ENCODE data around the gene PHYHD1. TPM values are rescaled to one million over a fixed set of nuclear protein-coding genes. Genes with fewer than 3 reads are reported as not detected.
A peak's percentile ranks its signal among the peaks of the same experiment; 100 is the strongest.

Gene PHYHD1
- polyA plus RNA-seq, 1 of the 3 experiments (the other 2 are of a cell fraction) = not detected

DNA sequence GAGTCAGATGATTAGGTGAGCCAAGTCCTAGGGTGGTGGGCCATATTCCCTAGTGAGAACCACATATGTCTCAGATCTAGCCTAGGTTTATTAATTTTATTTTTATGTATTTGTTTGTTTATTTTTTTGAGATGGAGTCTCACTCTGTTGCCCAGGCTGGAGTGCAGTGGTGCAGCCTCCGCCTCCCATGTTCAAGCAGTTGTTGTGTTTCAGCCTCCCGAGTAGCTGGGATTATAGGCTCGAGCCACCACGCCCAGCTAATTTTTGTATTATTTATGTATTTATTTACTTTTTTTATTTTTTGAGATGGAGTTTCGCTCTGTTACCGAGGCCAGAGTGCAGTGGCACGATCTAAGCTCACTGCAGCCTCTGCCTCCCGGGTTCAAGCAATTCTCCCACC lies 62.8 kb downstream of the PHYHD1 start:
- Histone ChIP-seq H3K9me2 (no peaks in the 10 kb centered on the region), H3K9me3 (no peaks in the 10 kb centered on the region), H4K20me1 (ENCODE audit: insufficient read depth) (no peaks in the 10 kb centered on the region), H3K4me1 (ENCODE audit: control insufficient read depth in 1 of 2, insufficient read depth in 2 of 2, low read depth in 1 of 2, low read length in 1 of 2) (peaks cover 0 to 5% of the 10 kb centered on the region in 2 experiments; a peak in 1 of 4 replicates), H3K4me2 (no peak overlapping the region), H3F3A (replicated peaks; ENCODE audit: insufficient read depth) (peaks cover 16% of the 10 kb centered on the region), H3K36me3 (replicated peaks in 1 of 2; ENCODE audit: control insufficient read depth in 1 of 2, insufficient read depth in 2 of 2, low read length in 1 of 2) (peaks cover 62 to 71% of the 10 kb centered on the region in 2 experiments), H3K79me2 (ENCODE audit: insufficient read depth) (no peaks in the 10 kb centered on the region), H3K27ac (ENCODE audit: low read depth in 2 of 2, low read length in 1 of 2) (no peak overlapping the region), H2AFZ (ENCODE audit: low read depth) (no peak overlapping the region), H3K9ac (no peak overlapping the region), H3K4me3 (ENCODE audit: low read depth in 2 of 2, low read length in 1 of 2) (no peak overlapping the region), H3K27me3 (ENCODE audit: insufficient read depth) (no peaks in the 10 kb centered on the region)
- DNase-seq = no peak
- WGBS (ENCODE audit: low lambda C conversion rate) = 96% methylated on average over 8 of the region's 8 CpGs
- ChIA-PET CTCF (no interaction called here), POLR2A (no interaction called here)
- TF ChIP-seq, protein P1, sequence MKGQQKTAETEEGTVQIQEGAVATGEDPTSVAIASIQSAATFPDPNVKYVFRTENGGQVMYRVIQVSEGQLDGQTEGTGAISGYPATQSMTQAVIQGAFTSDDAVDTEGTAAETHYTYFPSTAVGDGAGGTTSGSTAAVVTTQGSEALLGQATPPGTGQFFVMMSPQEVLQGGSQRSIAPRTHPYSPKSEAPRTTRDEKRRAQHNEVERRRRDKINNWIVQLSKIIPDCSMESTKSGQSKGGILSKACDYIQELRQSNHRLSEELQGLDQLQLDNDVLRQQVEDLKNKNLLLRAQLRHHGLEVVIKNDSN (IDR thresholded peaks at IDR 0.05; ENCODE audit: borderline replicate concordance, low read depth) = no peak
- TF ChIP-seq, protein P2, sequence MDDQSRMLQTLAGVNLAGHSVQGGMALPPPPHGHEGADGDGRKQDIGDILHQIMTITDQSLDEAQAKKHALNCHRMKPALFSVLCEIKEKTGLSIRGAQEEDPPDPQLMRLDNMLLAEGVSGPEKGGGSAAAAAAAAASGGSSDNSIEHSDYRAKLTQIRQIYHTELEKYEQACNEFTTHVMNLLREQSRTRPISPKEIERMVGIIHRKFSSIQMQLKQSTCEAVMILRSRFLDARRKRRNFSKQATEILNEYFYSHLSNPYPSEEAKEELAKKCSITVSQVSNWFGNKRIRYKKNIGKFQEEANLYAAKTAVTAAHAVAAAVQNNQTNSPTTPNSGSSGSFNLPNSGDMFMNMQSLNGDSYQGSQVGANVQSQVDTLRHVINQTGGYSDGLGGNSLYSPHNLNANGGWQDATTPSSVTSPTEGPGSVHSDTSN (IDR thresholded peaks at IDR 0.05) = no peak

DNA sequence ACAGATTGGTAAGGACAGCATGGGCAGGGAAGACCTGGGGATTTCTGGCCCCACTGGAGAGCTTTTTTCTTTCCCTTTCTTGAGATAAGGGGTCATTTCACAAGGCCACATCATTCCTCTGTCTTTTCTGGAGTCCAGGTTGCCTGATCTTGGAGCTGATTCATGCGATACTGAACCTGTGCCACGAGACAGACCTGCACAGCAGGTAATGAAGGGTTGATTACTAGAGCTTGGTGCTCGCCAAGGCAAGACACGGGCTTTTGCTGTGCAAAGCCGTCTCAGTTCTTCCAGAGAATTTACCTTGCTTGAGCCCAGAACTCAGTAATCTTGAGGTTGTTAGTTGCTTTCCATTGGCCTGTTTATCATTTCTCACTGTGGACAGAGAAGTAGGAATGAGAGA lies 65.9 kb downstream of the PHYHD1 start:
- Histone ChIP-seq H3F3A (replicated peaks; ENCODE audit: insufficient read depth) (peaks cover 10% of the 10 kb centered on the region), H3K4me2 (no peak overlapping the region), H3K27ac (ENCODE audit: low read depth in 2 of 2, low read length in 1 of 2) (0 out of 4 replicates have a peak overlapping the region, but pooled peaks of 1 of the 2 experiments have one; percentile 68), H3K9me3 (no peaks in the 10 kb centered on the region), H3K4me1 (ENCODE audit: control insufficient read depth in 1 of 2, insufficient read depth in 2 of 2, low read depth in 1 of 2, low read length in 1 of 2) (peaks cover 0 to 5% of the 10 kb centered on the region in 2 experiments; a peak in 1 of 4 replicates), H3K9ac (no peak overlapping the region), H4K20me1 (ENCODE audit: insufficient read depth) (no peaks in the 10 kb centered on the region), H3K79me2 (ENCODE audit: insufficient read depth) (no peaks in the 10 kb centered on the region), H3K4me3 (ENCODE audit: low read depth in 2 of 2, low read length in 1 of 2) (no peak overlapping the region), H3K36me3 (replicated peaks in 1 of 2; ENCODE audit: control insufficient read depth in 1 of 2, insufficient read depth in 2 of 2, low read length in 1 of 2) (peaks cover 52 to 53% of the 10 kb centered on the region in 2 experiments), H3K27me3 (ENCODE audit: insufficient read depth) (no peaks in the 10 kb centered on the region), H3K9me2 (no peaks in the 10 kb centered on the region), H2AFZ (ENCODE audit: low read depth) (no peak overlapping the region)
- WGBS (ENCODE audit: low lambda C conversion rate) = 95% methylated on average over 5 of the region's 5 CpGs
- ChIA-PET POLR2A (no interaction called here), CTCF (interaction anchor here (2.8 kb wide), 1 partner anchor 21 kb away, joined by 7 read pairs; no protein-coding TSS in a partner anchor)
- no peak for DNase-seq
- TF ChIP-seq, protein P3, sequence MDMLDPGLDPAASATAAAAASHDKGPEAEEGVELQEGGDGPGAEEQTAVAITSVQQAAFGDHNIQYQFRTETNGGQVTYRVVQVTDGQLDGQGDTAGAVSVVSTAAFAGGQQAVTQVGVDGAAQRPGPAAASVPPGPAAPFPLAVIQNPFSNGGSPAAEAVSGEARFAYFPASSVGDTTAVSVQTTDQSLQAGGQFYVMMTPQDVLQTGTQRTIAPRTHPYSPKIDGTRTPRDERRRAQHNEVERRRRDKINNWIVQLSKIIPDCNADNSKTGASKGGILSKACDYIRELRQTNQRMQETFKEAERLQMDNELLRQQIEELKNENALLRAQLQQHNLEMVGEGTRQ (IDR thresholded peaks at IDR 0.05; ENCODE audit: borderline replicate concordance, low read depth, low read length) = no peak
- TF ChIP-seq ELF1 (IDR thresholded peaks at IDR 0.05) (no peak), TEAD4 (IDR thresholded peaks at IDR 0.05; ENCODE audit: borderline replicate concordance, insufficient read depth) (no peak), CHD2 (IDR thresholded peaks at IDR 0.05; ENCODE audit: low read length, partially characterized antibody) (no peak), RCOR1 (IDR thresholded peaks at IDR 0.05; ENCODE audit: low read length) (no peak), NFIC (IDR thresholded peaks at IDR 0.05; ENCODE audit: borderline replicate concordance) (no peak), FOXM1 (IDR thresholded peaks at IDR 0.05; ENCODE audit: low read depth) (no peak), GATA2 (CRISPR knock-in tag; IDR thresholded peaks at IDR 0.05) (no peak)
- TF ChIP-seq, protein P4, sequence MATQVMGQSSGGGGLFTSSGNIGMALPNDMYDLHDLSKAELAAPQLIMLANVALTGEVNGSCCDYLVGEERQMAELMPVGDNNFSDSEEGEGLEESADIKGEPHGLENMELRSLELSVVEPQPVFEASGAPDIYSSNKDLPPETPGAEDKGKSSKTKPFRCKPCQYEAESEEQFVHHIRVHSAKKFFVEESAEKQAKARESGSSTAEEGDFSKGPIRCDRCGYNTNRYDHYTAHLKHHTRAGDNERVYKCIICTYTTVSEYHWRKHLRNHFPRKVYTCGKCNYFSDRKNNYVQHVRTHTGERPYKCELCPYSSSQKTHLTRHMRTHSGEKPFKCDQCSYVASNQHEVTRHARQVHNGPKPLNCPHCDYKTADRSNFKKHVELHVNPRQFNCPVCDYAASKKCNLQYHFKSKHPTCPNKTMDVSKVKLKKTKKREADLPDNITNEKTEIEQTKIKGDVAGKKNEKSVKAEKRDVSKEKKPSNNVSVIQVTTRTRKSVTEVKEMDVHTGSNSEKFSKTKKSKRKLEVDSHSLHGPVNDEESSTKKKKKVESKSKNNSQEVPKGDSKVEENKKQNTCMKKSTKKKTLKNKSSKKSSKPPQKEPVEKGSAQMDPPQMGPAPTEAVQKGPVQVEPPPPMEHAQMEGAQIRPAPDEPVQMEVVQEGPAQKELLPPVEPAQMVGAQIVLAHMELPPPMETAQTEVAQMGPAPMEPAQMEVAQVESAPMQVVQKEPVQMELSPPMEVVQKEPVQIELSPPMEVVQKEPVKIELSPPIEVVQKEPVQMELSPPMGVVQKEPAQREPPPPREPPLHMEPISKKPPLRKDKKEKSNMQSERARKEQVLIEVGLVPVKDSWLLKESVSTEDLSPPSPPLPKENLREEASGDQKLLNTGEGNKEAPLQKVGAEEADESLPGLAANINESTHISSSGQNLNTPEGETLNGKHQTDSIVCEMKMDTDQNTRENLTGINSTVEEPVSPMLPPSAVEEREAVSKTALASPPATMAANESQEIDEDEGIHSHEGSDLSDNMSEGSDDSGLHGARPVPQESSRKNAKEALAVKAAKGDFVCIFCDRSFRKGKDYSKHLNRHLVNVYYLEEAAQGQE (IDR thresholded peaks at IDR 0.05; ENCODE audit: low read depth, low read length) = no peak
- TF ChIP-seq, protein P2 (IDR thresholded peaks at IDR 0.05) = no peak
- TF ChIP-seq, protein P5, sequence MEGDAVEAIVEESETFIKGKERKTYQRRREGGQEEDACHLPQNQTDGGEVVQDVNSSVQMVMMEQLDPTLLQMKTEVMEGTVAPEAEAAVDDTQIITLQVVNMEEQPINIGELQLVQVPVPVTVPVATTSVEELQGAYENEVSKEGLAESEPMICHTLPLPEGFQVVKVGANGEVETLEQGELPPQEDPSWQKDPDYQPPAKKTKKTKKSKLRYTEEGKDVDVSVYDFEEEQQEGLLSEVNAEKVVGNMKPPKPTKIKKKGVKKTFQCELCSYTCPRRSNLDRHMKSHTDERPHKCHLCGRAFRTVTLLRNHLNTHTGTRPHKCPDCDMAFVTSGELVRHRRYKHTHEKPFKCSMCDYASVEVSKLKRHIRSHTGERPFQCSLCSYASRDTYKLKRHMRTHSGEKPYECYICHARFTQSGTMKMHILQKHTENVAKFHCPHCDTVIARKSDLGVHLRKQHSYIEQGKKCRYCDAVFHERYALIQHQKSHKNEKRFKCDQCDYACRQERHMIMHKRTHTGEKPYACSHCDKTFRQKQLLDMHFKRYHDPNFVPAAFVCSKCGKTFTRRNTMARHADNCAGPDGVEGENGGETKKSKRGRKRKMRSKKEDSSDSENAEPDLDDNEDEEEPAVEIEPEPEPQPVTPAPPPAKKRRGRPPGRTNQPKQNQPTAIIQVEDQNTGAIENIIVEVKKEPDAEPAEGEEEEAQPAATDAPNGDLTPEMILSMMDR (IDR thresholded peaks at IDR 0.05) = no peak
- TF ChIP-seq, protein P6, sequence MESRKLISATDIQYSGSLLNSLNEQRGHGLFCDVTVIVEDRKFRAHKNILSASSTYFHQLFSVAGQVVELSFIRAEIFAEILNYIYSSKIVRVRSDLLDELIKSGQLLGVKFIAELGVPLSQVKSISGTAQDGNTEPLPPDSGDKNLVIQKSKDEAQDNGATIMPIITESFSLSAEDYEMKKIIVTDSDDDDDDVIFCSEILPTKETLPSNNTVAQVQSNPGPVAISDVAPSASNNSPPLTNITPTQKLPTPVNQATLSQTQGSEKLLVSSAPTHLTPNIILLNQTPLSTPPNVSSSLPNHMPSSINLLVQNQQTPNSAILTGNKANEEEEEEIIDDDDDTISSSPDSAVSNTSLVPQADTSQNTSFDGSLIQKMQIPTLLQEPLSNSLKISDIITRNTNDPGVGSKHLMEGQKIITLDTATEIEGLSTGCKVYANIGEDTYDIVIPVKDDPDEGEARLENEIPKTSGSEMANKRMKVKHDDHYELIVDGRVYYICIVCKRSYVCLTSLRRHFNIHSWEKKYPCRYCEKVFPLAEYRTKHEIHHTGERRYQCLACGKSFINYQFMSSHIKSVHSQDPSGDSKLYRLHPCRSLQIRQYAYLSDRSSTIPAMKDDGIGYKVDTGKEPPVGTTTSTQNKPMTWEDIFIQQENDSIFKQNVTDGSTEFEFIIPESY (IDR thresholded peaks at IDR 0.05; ENCODE audit: borderline replicate concordance, low read depth) = no peak

All from SK-N-SH (cell line).